Activated CD4-positive, CD25-positive, alpha-beta regulatory T cell treated with anti-CD3 and anti-CD28 coated beads, Interleukin-2, amount 50 U/mL, for 24 hours (primary cell): ENCODE results near the gene APBB2.

Experiments
- ATAC-seq, 2 donors: fragments of 150-1000 bp; cut with Tn5 transposase; one replicate each; pipeline ENCODE4 v1.10.0; 2021; ENCODE audit warnings: mild to moderate bottlenecking in 1 of 2, moderate library complexity in 1 of 2

Gene APBB2

DNA sequence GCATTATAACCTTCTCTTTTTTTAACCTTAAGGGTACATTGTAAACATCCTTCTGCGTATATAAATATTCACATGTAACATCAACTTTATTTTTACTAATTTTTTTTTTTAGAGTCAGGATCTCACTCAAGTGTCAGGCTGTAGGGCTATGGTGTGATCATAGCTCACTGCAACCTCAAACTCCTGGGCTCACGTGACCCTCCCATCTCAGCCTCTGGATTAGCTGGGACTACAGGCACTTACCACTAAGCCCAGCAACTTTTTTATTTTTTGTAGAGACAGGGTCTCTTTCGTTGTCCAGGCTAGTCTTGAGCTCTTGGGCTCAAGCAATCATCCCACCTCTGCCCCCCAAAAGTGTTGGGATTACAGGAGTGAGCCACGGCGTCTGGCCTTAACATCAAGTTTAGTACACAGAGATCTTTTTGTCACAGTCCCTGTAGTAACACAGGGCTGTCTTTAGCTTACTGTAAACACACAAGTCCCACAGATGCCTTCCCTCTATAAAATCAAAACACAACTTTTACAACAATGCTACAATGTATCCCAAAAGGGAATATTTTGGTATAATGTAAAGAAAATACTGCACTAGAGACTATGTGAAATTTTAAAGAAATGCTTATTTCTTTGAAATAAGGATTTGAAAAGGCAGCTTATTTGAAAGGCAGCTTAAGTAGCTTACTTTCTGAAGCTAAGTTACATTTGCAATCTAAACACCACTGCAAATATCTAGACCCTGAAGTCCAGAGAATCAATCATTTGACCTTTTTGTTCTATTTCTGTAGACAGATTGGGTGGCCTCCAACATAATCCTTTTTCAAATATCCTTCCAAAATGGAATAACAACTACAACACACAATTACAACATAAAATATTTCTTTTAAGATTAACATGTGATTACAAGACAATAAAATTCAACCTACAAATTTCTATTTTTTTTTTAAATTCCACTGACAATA, 116.0 kb downstream of the APBB2 start:
- ATAC-seq = no peak

- no peak for ATAC-seq
These were observed 118.4 kb downstream of the APBB2 start for GRCh38 chr4:41095973-41096372.

- ATAC-seq = no peak
These were observed 119.0 kb downstream of the APBB2 start for GRCh38 chr4:41095192-41095872.

DNA sequence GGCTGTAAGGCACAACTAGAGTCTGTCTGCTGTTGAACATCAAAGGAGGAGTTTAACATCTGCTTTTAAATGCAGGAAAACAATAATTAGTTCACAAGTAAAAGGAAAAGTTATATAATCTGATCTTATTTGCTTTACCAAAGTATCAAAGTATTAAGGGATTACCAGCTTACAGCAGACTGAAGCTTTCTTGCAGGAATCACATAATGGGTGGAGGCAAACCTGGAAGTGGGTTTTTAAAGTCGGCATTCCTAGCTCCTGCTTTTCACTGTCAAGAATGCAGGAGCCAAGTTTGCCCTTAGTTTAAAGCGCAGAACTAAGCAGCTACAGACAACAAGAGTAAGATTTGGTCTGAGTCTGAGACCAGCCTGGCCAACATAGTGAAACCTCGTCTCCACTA, 122.2 kb downstream of the APBB2 start:
- ATAC-seq = no peak

DNA sequence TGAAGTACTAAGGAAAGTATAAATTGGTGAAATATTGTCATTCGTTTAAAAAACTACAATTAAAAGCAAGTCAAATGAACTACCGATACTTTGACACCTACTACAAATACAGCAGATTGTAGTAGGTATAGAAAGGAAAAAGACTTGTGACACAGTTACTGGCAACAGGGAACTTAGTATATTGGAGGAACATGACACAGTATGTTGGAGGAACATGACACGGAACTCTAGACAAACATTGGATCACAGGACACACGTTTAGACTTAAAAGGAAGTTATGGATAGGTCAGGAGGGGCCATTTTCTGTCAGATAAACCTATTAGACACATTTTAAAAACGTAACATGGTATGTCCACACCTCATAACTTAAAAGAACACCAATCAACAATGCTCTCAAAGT, 132.5 kb downstream of the APBB2 start:
- no peak for ATAC-seq

- ATAC-seq = no peak
These were observed 133.4 kb downstream of the APBB2 start for GRCh38 chr4:41080976-41081375.

- no peak for ATAC-seq
These were observed 134.3 kb downstream of the APBB2 start for GRCh38 chr4:41079881-41080560.

- no peak for ATAC-seq
These were observed 136.7 kb downstream of the APBB2 start for GRCh38 chr4:41077628-41078027.

DNA sequence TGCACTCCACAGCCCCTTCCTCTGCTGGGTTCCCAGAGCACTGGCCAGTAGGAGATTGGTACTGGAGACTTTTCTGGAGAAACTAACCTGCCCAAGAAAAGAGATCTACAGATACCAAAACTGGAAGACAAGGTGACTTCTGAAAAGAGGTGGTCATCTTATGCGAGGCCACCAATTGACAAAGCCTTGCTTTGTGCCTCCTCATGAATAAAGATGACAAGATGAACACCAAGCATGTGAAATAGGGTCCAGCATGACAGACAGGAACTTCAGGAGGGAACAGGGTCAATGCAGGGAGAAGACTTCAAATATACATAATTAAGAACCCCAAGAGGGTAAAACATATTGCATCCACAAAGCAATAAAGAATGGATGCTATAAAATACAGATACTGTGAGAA, 137.9 kb downstream of the APBB2 start:
- no peak for ATAC-seq

GRCh38 chr4:41074215-41074614, 140.1 kb downstream of the APBB2 start:
- no peak for ATAC-seq

GRCh38 chr4:41072021-41072777, 142.1 kb downstream of the APBB2 start:
- no peak for ATAC-seq

DNA sequence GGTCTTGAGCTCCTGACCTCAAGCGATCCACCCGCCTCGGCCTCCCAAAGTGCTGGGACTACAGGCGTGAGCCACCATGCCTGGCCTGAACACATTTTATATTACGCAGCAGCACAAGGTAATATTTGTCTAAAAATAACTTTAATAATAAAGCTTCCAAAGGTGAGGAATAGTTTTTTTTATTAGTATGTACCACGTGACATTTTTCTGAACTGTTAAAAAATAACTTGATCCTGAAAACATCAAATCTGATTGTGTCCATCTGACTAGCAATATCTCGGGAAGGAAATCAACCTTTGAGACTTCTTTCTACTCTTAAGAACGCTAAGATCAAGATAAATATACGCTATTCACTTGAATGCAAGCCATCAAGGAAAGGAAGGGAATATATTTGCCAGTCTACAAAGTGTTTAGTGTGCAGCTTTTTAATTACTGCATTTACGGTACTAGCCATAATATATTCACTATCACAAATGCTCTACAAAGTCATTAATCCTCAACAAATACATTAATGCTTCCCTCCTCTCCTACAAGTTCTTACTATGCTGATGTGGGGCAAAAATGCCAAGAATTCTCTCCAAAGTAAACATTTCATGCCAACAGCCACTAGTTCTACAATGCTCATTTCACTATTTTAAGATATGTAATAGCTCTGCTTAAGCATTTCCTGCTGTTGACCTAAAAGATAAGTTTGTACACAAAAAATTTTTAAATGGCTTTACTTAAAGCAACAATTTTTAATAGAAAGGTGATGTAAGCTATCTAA, 143.6 kb downstream of the APBB2 start:
- ATAC-seq = no peak

- no peak for ATAC-seq
These were observed 144.5 kb downstream of the APBB2 start for GRCh38 chr4:41069838-41070237.

- no peak for ATAC-seq
These were observed 145.1 kb downstream of the APBB2 start for GRCh38 chr4:41069257-41069656.

GRCh38 chr4:41067369-41067768, 147.0 kb downstream of the APBB2 start:
- ATAC-seq = no peak

DNA sequence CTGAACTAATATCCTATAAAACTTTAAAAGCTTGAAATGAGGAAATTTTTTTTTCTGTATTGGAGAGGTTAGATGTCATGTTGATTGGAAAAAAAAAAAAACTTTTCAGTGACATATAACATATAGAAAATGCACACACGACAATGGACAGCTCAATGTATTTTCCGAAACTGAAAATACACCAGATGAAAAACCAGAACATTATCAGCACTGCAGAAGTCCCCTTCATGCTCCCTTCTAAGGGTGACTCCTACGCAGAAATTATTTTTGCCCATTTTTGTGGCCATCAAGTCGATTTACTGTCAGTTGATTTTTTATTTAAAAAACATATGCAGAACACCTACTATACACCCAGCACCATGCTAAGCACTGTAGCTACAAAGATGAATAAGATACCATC, 148.3 kb downstream of the APBB2 start:
- no peak for ATAC-seq

GRCh38 chr4:41065434-41066006, 148.8 kb downstream of the APBB2 start:
- no peak for ATAC-seq

- no peak for ATAC-seq
These were observed 149.4 kb downstream of the APBB2 start for GRCh38 chr4:41064953-41065352.

GRCh38 chr4:41061482-41062185, 152.7 kb downstream of the APBB2 start:
- ATAC-seq = no peak

- no peak for ATAC-seq
These were observed 153.7 kb downstream of the APBB2 start for GRCh38 chr4:41060352-41061334.
